HUDEP-2 (cell line): Measurements from ENCODE around the gene COL1A1.
A peak's percentile ranks its signal among the peaks of the same experiment; 100 is the strongest.

Experiments
- DNase-seq, 76 experiments: peaks; one replicate each; lab custom pipeline; 2025; ENCODE audit not compliant: unreplicated experiment in 76 of 76; lab: John Stamatoyannopoulos, UW

Gene COL1A1

GRCh38 chr17:50146230-50146926, 55.1 kb downstream of the COL1A1 start:
- DNase-seq, result peak in 3 of 76 experiments; percentile 9 to 31 (median 22)

- DNase-seq, result no peak
These were observed 55.8 kb downstream of the COL1A1 start for GRCh38 chr17:50145532-50146229.

- DNase-seq, result peak in 19 of 76 experiments; percentile 5 to 50 (median 32)
These were observed 56.4 kb downstream of the COL1A1 start for GRCh38 chr17:50144845-50145531.

GRCh38 chr17:50144355-50144754, 57.1 kb downstream of the COL1A1 start:
- no peak for DNase-seq

GRCh38 chr17:50143461-50144176, 57.8 kb downstream of the COL1A1 start:
- no peak for DNase-seq

- DNase-seq, result no peak
These were observed 59.7 kb downstream of the COL1A1 start for GRCh38 chr17:50141745-50142110.

GRCh38 chr17:50141026-50141744, 60.2 kb downstream of the COL1A1 start:
- DNase-seq, result no peak

- peak in 67 of 76 experiments; percentile 19 to 85 (median 61) for DNase-seq
These were observed 61.2 kb downstream of the COL1A1 start for GRCh38 chr17:50139950-50140885.

GRCh38 chr17:50139185-50139783, 62.1 kb downstream of the COL1A1 start:
- no peak for DNase-seq

- no peak for DNase-seq
These were observed 64.4 kb downstream of the COL1A1 start for GRCh38 chr17:50137042-50137441.

- no peak for DNase-seq
These were observed 65.2 kb downstream of the COL1A1 start for GRCh38 chr17:50136096-50136687.

GRCh38 chr17:50135316-50136095, 65.9 kb downstream of the COL1A1 start:
- DNase-seq, result no peak

- DNase-seq, result no peak
These were observed 67.0 kb downstream of the COL1A1 start for GRCh38 chr17:50134206-50135110.

- DNase-seq, result no peak
These were observed 67.7 kb downstream of the COL1A1 start for GRCh38 chr17:50133769-50134099.
